GM13976 (cell line): ENCODE data around the gene TRIO.

Experiments used
- DNase-seq: peaks from one replicate; pipeline ENCODE4 v3.0.0; 2012; ENCODE audit warnings: low spot score
- CTCF ChIP-seq: IDR thresholded peaks from 2 replicates; pipeline ENCODE4 v1.5.1; 2012; ENCODE audit warnings: borderline replicate concordance, mild to moderate bottlenecking; ENCODE audit not compliant: insufficient read depth; ENCODE audit errors: extremely low read depth, missing control alignments, control extremely low read depth
- in situ Hi-C: fragments of 300-500 bp; cut with MboI; formaldehyde crosslinking; loops from one replicate; pipeline ENCODE4 v1.12.0; 2022; ENCODE audit warnings: low sequenced_read_pairs, mixed read lengths, inconsistent platforms; ENCODE audit not compliant: unreplicated experiment

The TRIO gene

DNA sequence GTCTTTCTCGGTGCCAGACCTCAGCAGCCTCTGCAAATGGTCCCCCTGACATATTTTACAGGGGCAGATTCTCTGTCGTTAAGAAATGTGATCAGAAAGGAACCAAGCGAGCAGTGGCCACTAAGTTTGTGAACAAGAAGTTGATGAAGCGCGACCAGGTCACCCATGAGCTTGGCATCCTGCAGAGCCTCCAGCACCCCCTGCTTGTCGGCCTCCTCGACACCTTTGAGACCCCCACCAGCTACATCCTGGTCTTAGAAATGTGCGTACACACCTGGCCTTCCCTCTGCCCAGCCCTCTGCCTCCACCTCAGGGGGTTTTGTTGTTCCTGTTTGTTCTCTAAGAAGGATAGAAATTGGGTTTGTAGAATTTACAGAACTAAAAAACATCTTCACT is 361.2 kb downstream of the TRIO start:
- DNase-seq: no peak
- no peak for TF ChIP-seq CTCF
- in situ Hi-C loops: no loop called here

- DNase-seq: no peak
- TF ChIP-seq CTCF: no peak
- in situ Hi-C loops: no loop called here
Observed at GRCh38 chr5:14504816-14505215, 361.7 kb downstream of the TRIO start.

- TF ChIP-seq CTCF: no peak
- DNase-seq: peak; percentile 36
- in situ Hi-C loops: no loop called here
Observed at GRCh38 chr5:14505310-14506139, 362.4 kb downstream of the TRIO start.

- in situ Hi-C loops: no loop called here
- peak; percentile 25 for DNase-seq
- no peak for TF ChIP-seq CTCF
Observed at GRCh38 chr5:14506140-14506538, 363.0 kb downstream of the TRIO start.

DNA sequence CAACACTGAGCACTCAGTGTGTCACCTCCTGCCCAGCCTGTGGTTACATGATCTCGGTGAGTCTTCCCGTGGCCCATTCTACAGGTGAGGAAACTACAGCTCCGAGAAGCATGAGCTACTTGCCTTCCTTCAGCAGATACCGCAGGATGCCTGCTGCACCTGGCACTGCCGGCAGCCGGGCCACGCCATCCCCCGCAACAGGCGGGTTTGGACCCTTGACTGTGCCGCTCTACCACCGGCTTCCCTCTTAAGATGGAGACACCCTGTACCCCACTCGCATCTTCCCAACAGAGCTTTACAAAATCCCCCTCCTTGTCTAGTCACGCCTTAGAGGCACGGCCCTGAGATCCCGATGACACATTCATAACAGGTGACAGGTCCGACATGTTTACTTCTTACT is 363.5 kb downstream of the TRIO start:
- in situ Hi-C loops: no loop called here
- DNase-seq: no peak
- no peak for TF ChIP-seq CTCF

- DNase-seq: peak; percentile 25
Observed at GRCh38 chr5:14507156-14507941, 364.2 kb downstream of the TRIO start.

More at GRCh38 chr5:14507156-14507941, 364.2 kb downstream of the TRIO start:
- in situ Hi-C loops: no loop called here
- TF ChIP-seq CTCF: no peak
